ENCODE measurements around the gene KCTD19.
"Not testable (repeated sequence)": the region's sequence is repeated elsewhere in the genome, so short reads cannot be mapped to it uniquely, and the experiment has no call there.

Gene KCTD19

DNA sequence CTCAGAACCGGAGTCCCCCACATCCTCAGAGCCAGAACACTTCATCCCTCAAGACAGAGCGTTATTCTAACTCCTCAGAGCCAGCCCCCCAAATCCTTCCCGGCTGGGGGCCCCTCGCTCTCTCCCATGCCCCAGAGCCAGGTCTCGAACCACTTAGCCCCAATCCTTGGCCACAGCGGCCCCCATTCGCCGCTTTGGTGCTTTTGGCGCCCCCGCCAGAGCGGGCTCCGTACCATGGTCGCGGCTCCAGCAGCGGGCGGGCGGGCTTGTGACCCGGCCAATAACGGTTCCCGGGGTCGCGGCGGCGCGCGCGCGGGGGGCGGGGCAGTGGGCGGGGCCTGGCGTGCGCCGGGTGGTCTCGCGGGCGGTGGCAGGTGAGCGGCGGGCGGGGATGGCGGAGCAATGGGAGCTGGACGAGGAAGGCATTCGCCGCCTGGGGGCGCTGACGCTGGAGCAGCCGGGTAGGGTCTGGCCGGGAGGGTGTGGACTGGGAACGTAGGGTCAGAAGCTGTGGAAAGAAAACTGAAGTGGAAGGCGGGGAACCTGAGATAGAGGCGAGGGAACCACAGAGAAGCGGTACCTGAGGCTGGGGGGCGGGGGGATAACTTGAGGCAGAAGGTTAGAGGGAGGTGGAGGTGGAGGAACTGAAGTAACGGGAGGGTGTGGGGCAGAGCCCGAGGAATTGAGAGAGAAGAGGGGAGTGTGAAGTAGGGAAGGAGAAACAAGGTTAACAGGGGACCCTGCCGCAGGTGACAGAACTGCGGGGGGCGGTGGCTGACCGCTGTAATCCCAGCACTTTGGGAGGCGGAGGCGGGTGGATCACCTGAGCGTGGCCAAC, at the start of gene KCTD19, which contains the start of gene LRRC36:
TSS of gene KCTD19 (minus strand) at position 270 of the 838 bp plus-strand sequence. CDS start at position 236, 34 bp downstream.
TSS of gene LRRC36 (plus strand) at position 344 of the 838 bp plus-strand sequence. CDS start at position 392, 48 bp downstream.
- TF ChIP-seq CTCF (IDR thresholded peaks at IDR 0.05; ENCODE audit: control insufficient read depth, extremely low read depth, insufficient read depth) = no peak
- H3K4me3 ChIP-seq (ENCODE audit: low read depth, low read length) = no peak within 1 kb of the TSS
- DNase-seq (ENCODE audit: low read depth) = no peak

DNA sequence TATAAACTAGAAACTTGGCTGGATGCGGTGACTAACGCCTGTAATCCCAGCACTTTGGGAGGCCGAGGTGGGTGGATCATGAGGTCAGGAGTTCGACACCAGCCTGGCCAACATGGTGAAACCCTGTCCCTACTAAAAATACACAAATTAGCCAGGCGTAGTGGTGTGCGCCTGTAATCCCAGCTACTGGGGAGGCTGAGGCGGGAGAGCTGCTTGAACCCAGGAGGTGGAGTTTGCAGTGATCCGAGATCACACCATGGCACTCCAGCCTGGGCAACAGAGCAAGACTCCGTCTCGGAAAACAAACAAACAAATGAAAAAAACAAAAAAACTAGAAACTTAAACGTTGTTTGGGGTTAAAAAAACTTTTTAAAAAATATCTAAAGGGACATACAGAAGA, 49.5 kb upstream of the KCTD19 start:
- not testable (repeated sequence) for DNase-seq (ENCODE audit: low read depth)

GRCh38 chr16:67372664-67373063, 46.1 kb upstream of the KCTD19 start:
- no peak for DNase-seq (ENCODE audit: low read depth)
- no peak overlapping the region for H3K4me3 ChIP-seq (ENCODE audit: low read depth, low read length)
- TF ChIP-seq CTCF (IDR thresholded peaks at IDR 0.05; ENCODE audit: control insufficient read depth, extremely low read depth, insufficient read depth) = peak; percentile 48

More for the DNA sequence above, 49.5 kb upstream of the KCTD19 start:
- not testable (repeated sequence) for H3K4me3 ChIP-seq (ENCODE audit: low read depth, low read length)

DNA sequence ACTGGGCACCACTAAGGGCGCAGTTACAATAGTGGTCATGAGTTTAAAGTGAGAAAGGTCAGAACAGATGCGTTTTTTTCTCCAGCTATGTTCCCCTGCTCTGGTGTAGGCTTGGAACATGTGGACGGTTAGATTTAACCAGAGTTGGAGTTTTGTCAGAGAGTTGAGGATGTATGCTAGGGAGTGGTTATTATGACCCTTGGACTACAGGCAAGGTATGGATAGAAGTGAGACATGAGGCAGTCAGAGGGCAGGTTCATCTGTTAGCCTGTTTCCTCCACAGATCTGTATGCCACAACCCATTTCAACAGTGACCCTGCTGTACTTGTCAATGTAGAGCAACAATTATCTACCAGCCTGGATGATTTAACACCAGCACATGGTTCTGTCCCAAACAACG, 44.1 kb upstream of the KCTD19 start:
- no peak for TF ChIP-seq CTCF (IDR thresholded peaks at IDR 0.05; ENCODE audit: control insufficient read depth, extremely low read depth, insufficient read depth)
- DNase-seq (ENCODE audit: low read depth) = no peak
- no peak overlapping the region for H3K4me3 ChIP-seq (ENCODE audit: low read depth, low read length)

GRCh38 chr16:67364600-67365235, 38.2 kb upstream of the KCTD19 start:
- no peak for DNase-seq (ENCODE audit: low read depth)
- no peak for TF ChIP-seq CTCF (IDR thresholded peaks at IDR 0.05; ENCODE audit: control insufficient read depth, extremely low read depth, insufficient read depth)
- H3K4me3 ChIP-seq (ENCODE audit: low read depth, low read length) = no peak overlapping the region

GRCh38 chr16:67361038-67361437, 34.5 kb upstream of the KCTD19 start:
- no peak for TF ChIP-seq CTCF (IDR thresholded peaks at IDR 0.05; ENCODE audit: control insufficient read depth, extremely low read depth, insufficient read depth)
- no peak overlapping the region for H3K4me3 ChIP-seq (ENCODE audit: low read depth, low read length)
- DNase-seq (ENCODE audit: low read depth) = no peak

- not testable (repeated sequence) for DNase-seq (ENCODE audit: low read depth); H3K4me3 ChIP-seq (ENCODE audit: low read depth, low read length)
Measured at GRCh38 chr16:67359540-67360269, 33.2 kb upstream of the KCTD19 start.
